Astrocyte of the spinal cord (primary cell): ENCODE results near the gene RAPGEF3.

Source experiments
- DNase-seq: peaks from one replicate; pipeline ENCODE4 v3.0.0; 2011; ENCODE audit warnings: low read depth, low spot score
- H3K4me3 ChIP-seq: 2 replicates; pipeline ENCODE4 v1.5.1; 2011; ENCODE audit warnings: low read depth, mild to moderate bottlenecking, low read length, moderate library complexity
- in situ Hi-C: cut with HindIII; loops from 2 replicates; pipeline ENCODE4 v1.10.0; 2017; ENCODE audit warnings: low sequenced_read_pairs
- TF ChIP-seq, protein P1 (sequence below): IDR thresholded peaks from 2 replicates; pipeline ENCODE4 v1.5.1; 2012; ENCODE audit warnings: low read depth, mild to moderate bottlenecking, low read length, inconsistent platforms

Gene RAPGEF3

GRCh38 chr12:47737936-47738594, 20.6 kb downstream of the RAPGEF3 start:
- in situ Hi-C loops: no loop called here
- TF ChIP-seq, protein P1, sequence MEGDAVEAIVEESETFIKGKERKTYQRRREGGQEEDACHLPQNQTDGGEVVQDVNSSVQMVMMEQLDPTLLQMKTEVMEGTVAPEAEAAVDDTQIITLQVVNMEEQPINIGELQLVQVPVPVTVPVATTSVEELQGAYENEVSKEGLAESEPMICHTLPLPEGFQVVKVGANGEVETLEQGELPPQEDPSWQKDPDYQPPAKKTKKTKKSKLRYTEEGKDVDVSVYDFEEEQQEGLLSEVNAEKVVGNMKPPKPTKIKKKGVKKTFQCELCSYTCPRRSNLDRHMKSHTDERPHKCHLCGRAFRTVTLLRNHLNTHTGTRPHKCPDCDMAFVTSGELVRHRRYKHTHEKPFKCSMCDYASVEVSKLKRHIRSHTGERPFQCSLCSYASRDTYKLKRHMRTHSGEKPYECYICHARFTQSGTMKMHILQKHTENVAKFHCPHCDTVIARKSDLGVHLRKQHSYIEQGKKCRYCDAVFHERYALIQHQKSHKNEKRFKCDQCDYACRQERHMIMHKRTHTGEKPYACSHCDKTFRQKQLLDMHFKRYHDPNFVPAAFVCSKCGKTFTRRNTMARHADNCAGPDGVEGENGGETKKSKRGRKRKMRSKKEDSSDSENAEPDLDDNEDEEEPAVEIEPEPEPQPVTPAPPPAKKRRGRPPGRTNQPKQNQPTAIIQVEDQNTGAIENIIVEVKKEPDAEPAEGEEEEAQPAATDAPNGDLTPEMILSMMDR: no peak
- no peak for DNase-seq
- H3K4me3 ChIP-seq: no peak overlapping the region

GRCh38 chr12:47736877-47737676, 21.6 kb downstream of the RAPGEF3 start:
- DNase-seq: peak; percentile 61
- in situ Hi-C loops: no loop called here
- TF ChIP-seq, protein P1: no peak
- no peak overlapping the region for H3K4me3 ChIP-seq

- H3K4me3 ChIP-seq: no peak overlapping the region
- in situ Hi-C loops: no loop called here
- TF ChIP-seq, protein P1: no peak
- no peak for DNase-seq
Observed at GRCh38 chr12:47736216-47736615, 22.5 kb downstream of the RAPGEF3 start.

DNA sequence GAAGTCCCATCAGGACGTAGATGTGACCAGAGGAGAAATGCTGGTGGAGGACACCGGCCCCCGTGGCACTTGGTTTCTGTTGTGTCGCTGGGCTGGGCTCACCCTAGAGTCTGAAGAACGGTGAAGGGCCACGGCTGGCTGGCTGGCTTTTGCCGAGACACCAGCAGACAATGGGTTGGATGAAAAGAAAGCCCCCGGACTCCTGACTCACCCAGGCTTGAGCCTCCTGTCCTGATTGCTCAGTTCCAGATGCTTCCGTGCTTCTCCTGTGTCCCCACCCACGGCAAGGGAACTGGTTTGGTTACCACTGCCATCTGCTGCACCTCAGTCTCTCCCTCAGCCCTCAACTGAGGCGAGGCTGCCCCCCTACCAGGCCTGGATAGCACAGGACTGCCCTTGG, 23.0 kb downstream of the RAPGEF3 start:
- in situ Hi-C loops: no loop called here
- TF ChIP-seq, protein P1: no peak
- no peak overlapping the region for H3K4me3 ChIP-seq
- DNase-seq: no peak

DNA sequence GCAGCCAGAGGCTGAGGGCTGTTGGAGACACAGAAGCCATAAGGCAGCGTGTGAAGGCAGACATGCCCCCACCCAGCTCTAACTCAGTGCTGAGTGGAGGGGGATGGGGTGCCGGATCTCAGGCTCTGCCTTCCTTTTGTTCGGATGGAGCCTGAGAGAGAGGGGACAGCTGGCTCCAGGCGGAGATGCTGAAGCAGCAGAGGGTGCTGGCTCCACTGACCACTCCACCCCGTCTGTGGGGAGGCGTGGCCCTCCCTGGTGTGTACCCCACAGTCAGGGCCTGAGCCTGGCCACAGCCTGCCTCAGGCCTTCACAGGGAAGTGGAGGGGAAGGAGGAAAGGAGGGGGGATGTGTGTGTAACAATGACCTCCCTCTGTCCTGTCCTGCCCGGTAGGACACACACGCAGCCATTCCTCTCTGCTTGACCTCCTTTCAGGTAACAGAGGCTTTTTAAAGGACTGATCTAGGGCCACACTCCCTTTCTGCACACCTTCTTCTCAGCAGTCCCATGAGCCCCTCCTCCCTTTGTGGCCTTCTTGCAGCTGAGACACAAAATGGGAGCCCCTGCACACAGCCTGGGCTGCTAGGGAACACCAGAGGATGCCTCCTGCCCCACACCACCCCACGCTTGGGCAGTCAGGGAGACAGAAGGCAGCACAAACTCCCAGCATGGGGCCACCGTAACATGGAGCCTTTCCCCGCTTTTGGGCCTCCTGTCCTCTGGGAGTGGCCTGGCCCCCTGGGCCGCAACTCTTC, 23.8 kb downstream of the RAPGEF3 start:
- TF ChIP-seq, protein P1: no peak
- in situ Hi-C loops: no loop called here
- no peak overlapping the region for H3K4me3 ChIP-seq
- no peak for DNase-seq

DNA sequence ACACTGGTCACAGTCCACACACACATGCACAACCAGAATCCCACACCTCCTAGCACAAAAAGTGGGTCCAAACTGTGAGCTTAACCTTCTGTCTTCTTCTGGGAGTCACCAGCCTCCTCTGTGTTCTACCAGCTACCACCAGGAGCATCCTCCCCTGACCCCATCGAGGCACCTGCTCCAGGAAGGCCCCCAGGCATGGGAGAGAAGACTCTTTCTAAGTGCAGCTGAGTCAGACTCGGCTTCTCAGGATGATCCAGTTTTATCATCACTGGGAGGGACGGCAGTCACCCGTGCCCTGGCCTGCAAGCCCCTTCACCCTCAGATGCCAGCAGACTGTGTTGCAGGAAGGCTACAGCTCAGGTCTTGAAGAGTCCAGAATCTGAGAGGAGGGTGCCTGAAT, 25.5 kb downstream of the RAPGEF3 start:
- in situ Hi-C loops: no loop called here
- TF ChIP-seq, protein P1: no peak
- no peak for DNase-seq
- H3K4me3 ChIP-seq: no peak overlapping the region
